Choroid plexus epithelial cell (primary cell): ENCODE data around the gene XPNPEP2.

ENCODE experiments used
- DNase-seq: peaks from one replicate; pipeline ENCODE4 v3.0.0-alpha.2; 2010; ENCODE audit warnings: low read depth
- H3K4me3 ChIP-seq: 2 replicates; pipeline ENCODE4 v1.5.1; 2011; ENCODE audit warnings: low read depth, mild to moderate bottlenecking, control low read depth, low read length, moderate library complexity
- TF ChIP-seq, protein P1 (sequence below): conservative IDR thresholded peaks from 2 replicates; pipeline ENCODE4 v1.5.1; 2011; ENCODE audit warnings: low read depth, mild to moderate bottlenecking, control low read depth, inconsistent platforms, low read length, moderate library complexity

The XPNPEP2 gene

DNA sequence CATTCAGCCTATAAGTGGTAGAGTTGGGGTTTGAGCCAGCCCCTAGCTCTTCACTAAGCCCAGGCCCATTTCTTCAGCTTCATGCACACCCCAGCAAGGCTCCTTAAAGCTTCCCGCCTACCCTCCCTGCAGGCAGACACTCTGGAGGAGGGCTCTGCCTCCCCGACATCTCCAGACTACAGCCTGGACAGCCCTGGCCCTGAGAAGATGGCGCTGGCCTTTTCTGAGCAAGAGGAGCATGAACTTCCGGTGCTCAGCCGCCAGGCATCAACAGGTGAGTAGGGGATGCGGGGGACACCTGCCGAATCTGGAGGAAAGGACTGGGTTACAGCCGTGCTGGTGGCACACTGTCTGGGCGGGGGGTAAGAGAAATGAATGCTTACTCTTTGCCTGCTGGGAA, 52.0 kb downstream of the XPNPEP2 start:
- DNase-seq: no peak
- H3K4me3 ChIP-seq: no peak overlapping the region
- TF ChIP-seq, protein P1, sequence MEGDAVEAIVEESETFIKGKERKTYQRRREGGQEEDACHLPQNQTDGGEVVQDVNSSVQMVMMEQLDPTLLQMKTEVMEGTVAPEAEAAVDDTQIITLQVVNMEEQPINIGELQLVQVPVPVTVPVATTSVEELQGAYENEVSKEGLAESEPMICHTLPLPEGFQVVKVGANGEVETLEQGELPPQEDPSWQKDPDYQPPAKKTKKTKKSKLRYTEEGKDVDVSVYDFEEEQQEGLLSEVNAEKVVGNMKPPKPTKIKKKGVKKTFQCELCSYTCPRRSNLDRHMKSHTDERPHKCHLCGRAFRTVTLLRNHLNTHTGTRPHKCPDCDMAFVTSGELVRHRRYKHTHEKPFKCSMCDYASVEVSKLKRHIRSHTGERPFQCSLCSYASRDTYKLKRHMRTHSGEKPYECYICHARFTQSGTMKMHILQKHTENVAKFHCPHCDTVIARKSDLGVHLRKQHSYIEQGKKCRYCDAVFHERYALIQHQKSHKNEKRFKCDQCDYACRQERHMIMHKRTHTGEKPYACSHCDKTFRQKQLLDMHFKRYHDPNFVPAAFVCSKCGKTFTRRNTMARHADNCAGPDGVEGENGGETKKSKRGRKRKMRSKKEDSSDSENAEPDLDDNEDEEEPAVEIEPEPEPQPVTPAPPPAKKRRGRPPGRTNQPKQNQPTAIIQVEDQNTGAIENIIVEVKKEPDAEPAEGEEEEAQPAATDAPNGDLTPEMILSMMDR: no peak

DNA sequence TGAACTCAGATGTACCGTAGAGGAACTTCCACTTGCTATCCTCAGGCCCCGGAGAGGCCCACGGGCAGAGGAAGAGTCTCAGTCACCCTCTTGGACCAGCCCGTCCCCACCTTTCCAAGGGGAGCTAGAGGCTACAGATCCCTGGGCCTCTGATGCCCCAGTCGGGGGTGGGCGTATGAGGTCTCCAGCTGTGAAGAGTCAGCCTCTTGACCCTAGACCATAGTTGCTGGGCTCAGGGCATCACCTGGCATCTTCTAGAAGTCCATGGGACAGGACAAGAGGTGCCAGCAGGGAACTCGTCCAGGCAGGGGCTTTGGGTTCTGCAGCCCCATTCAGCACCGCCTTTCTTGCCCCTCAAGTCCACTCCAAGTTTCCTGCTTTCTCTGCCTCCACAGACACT, 52.6 kb downstream of the XPNPEP2 start:
- no peak for DNase-seq
- TF ChIP-seq, protein P1: no peak
- H3K4me3 ChIP-seq: no peak overlapping the region

DNA sequence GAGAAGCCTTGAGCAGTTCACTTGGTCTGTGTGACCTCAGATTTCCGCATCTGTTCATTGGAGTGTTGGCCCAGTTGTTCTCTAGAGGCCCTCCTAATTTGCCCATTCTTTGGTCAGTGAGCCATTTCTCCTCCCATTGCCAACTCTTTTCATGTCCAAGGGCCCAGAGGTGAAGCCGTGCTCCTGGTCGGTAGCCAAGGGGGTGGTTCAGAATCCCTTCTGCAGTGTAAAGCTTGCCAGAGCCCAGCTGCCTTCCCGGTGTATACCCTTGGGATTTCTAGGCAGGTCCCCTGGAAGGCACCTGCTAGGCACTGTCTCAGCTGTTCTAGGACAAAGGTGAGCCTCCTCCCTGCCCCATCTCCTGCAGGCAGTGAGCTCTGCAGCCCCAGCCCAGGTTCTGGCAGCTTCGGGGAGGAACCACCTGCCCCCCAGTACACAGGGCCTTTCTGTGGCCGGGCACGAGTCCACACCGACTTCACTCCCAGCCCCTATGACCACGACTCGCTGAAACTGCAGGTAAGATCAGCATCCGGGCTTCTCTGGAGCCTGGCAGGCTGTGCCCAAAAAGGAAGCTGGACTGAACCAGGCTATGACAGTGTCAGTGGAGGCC, 53.3 kb downstream of the XPNPEP2 start:
- no peak overlapping the region for H3K4me3 ChIP-seq
- TF ChIP-seq, protein P1: no peak
- DNase-seq: no peak

DNA sequence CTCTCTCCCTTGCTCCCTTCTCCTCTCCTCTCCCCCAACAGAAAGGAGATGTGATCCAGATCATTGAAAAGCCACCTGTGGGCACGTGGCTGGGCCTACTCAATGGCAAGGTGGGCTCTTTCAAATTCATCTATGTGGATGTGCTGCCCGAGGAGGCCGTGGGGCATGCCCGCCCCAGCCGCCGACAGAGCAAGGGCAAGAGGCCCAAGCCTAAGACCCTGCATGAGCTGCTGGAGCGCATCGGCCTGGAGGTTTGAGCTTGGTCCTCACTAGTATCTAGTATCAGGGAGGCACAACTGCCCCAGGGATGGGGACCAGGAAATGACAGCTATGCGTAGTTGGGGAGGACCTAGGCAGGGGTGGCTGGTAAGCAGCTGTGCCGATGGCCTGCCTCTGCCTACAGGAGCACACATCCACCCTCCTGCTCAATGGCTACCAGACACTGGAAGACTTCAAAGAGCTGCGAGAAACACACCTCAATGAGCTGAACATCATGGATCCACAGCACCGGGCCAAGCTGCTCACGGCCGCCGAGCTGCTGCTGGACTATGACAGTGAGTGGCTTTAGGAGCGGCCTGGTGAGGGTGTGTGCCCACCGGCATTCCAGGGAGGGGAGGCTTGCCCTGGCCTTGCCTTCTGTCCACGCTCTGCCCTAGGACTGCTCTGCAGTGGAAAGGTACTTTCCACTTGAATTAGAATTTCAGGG, 54.0 kb downstream of the XPNPEP2 start:
- TF ChIP-seq, protein P1: no peak
- no peak for DNase-seq
- H3K4me3 ChIP-seq: no peak overlapping the region

DNA sequence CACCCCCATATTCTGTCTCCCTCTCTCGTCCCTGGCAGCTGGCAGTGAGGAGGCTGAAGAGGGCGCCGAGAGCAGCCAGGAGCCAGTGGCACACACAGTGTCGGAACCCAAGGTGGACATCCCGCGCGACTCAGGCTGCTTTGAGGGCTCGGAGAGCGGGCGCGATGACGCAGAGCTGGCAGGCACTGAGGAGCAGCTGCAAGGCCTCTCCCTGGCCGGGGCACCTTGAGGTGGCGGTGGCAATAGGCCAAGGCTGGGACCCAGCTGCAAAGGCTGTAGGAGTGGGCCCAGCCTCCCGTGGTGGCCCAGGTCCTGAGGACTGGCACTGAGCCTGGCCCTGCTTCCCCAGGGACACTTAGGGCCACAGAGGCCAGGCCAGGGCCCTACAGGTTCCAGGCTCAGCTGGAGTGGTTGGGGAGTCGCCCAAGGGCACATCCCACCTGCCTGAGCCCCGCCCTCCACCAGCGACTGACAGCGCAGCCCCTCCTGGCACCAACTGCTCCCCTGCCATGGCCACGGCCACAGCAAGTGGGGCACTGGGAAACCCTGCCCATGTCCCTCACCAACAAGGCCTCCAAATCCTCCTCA, 54.9 kb downstream of the XPNPEP2 start:
- no peak for DNase-seq
- no peak overlapping the region for H3K4me3 ChIP-seq
- TF ChIP-seq, protein P1: no peak

DNA sequence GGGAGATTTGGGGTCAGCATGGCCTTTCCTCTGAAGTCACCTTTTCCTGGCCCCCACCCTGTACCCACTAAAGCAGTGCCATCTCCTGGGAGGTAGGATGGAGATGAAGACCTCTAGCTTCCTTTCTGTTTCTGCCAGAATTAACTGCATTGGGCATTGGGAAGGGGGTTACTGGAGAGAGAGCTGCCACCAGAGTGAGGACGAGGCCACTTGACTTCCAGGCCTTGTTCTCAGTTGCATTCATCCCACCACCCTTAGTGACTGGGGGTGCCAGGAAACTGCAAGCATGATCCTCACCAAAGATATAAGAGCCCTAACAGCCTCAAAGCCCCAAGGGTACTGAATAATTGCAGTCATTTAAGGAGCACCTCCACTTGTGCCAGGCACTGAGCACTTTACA, 56.8 kb downstream of the XPNPEP2 start:
- no peak for DNase-seq
- no peak overlapping the region for H3K4me3 ChIP-seq
- TF ChIP-seq, protein P1: no peak
